NCI-H460 (cell line): Measurements from ENCODE around the gene TGM5. TPM values are rescaled to one million over a fixed set of nuclear protein-coding genes. Genes with fewer than 3 reads are reported as not detected.
"Not testable (repeated sequence)": the region's sequence is repeated elsewhere in the genome, so short reads cannot be mapped to it uniquely, and the experiment has no call there.

Source experiments
- DNase-seq: peaks from one replicate; pipeline ENCODE4 v3.0.0-alpha.2; 2016; ENCODE audit warnings: low read depth; ENCODE audit errors: extremely low read depth
- total RNA-seq: library from RNA; depleted of rRNA; stranded (reverse); fragments of >200 nt; shearing (Covaris generic); gene quantifications from 2 replicates; pipeline ENCODE4 v1.2.3, GENCODE V29; 2014

Gene TGM5
- total RNA-seq, 1 experiment from 2014 or later, result not detected

DNA sequence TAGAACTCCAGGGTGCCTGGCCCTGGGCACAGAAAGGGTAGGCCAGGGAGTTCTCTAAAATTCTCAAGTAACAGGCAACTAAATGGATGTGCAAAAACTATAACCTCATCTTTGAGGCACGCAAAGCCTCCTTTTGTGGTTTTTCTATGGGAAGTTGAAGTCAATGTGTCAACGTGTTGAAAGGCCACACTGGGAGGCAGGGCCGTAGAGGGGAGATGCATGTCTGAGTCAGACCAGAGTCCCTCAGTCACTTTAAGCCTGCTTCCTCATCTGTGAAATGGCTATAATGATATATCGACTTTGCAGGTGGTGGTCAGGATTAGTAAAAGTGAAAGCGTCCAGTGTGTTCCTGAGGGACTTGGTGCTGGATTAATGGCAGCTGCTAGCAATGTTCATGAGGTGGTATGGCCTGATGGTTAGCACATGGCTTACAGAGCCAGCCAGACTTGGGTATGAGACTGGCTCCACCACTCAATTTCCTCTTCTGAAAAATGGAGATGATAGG, 17.0 kb downstream of the TGM5 start:
- DNase-seq, result no peak

- DNase-seq, result no peak
These were observed 17.5 kb downstream of the TGM5 start for GRCh38 chr15:43249236-43249635.

GRCh38 chr15:43246261-43246774, 20.4 kb downstream of the TGM5 start:
- no peak for DNase-seq

DNA sequence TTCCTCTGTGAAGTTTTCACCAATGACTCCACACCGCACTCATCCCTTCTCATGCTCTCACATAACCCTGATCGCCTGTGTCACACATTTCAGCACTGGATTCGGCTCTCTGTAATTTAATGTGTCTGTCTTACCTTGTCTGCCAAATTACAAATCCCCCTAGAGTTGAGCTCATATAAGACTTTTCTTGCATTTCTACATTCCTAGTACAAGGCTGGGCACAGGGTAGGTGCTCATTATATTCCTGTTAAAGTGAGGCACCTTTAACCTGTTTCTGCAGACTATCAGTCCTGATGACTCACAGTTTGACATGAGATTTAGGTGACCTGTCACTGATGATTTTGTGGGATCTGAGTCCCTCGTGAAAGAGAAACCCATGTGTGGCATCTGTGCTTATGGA, 22.6 kb downstream of the TGM5 start:
- no peak for DNase-seq

DNA sequence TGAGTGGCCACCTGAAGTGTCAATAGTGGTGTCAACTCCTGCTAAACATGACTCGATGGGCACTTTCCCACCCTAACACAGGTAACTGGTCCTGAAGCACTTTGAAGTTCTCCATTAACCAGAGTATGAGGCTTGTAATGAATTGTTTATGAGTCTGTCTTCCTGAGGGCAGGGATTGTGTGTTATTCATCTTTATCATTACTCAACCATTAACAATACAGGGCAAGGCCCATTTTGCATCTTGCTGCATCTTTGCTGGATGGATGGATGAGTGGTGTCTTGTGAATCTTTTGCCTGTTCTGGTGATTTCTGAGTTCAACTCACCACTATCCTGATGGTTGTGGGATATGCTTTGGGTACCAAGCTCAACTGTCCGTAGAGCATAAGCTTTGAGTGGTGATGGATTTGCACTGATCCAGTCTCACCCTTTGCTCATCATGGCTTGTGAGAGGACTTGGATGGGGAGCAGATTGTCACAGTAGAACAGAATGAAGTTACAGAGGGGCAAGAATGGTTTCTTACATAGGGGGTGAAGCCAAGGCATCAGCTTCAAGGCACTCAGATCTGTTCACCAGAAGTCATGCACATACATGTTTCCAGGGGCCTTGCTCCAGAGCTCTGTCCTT, 23.6 kb downstream of the TGM5 start:
- no peak for DNase-seq

DNA sequence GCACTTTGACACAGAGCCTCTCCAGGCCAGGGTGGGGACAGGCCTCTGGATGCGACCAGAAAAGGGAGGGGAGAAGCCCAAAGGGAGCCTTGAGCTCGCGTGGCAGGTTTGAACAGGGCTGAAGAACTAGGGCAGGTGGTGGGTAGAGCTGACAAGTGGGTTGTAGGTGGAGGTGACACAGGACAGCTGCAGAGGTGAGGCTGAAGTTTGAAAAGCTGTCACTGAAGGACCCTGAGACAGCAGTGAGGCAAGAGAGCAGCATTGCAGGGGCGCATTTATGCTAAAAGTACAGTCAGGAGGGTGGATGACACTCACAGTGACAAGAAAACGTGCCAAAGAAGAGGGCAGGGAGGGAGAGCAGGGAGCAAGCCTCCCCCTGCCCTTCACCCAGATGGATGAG, 24.1 kb downstream of the TGM5 start:
- no peak for DNase-seq

GRCh38 chr15:43241100-43241499, 25.6 kb downstream of the TGM5 start:
- DNase-seq, result no peak

DNA sequence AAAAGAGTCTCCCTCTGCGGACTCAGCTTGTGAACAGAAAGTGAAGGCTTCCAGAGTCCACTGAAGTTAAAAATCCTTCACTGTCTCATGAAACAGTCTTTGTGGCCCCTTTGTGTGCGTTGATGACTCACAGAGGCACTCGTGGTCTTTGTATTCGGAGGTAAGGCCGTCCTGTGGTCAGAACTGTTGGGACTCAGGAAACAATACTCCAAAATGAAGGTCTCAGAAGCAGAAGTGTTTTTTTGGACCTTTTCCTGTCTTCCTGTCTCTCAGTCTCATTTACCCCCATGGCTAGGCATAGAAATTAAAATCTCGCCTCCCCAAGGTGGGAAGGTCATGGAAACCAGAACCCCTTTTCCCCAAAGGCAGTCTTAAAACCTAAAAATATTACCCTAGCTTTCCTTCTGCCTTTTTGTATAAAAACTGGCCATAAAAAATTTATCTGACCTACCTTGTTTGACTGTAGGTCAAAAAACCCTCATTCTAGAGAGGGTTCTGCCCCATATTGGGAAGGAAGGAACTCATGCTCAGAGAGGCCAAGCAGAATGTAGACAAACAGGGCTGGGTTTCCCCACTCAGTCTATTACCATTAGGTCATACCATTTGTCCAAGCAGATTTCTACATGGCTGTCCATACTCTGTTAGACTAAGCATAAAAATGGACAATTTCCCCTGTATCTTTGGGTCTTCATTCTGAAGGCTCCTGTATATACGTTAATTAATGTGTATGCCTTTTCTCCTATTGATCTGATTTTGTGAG, 26.8 kb downstream of the TGM5 start:
- DNase-seq, result no peak

- DNase-seq, result no peak
These were observed 28.0 kb downstream of the TGM5 start for GRCh38 chr15:43238671-43239131.

DNA sequence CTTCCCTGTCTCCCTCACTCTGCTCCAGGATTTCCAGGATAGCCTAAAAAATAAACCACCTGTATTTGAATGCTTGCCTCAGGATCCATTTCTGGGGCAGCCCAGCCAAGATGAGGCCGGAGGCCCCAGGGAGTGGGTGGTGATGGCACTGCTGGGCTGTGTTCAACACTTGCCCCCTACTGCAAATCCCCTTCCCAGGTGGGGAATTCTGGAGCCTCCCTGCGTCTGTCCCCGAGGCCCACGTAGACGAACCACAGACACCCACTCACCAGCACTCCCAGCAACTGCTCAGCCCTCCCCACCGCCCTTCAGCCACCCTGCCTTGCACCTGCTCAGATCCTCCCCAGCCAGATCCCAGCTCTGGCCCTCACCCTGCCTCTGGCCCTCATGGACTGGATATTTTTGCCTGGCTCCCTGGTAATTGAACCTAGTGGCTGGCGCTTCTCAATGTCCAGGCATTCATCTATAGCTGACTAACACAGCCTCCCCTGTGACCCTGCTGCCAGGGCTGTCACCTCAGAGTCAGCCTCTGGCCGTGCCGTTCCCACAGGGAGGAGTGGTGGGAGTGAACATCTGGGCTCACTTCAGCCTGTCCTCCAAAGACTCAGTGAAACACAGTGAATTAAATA, 28.8 kb downstream of the TGM5 start:
- no peak for DNase-seq

- DNase-seq, result no peak
These were observed 31.2 kb downstream of the TGM5 start for GRCh38 chr15:43235536-43235935.

DNA sequence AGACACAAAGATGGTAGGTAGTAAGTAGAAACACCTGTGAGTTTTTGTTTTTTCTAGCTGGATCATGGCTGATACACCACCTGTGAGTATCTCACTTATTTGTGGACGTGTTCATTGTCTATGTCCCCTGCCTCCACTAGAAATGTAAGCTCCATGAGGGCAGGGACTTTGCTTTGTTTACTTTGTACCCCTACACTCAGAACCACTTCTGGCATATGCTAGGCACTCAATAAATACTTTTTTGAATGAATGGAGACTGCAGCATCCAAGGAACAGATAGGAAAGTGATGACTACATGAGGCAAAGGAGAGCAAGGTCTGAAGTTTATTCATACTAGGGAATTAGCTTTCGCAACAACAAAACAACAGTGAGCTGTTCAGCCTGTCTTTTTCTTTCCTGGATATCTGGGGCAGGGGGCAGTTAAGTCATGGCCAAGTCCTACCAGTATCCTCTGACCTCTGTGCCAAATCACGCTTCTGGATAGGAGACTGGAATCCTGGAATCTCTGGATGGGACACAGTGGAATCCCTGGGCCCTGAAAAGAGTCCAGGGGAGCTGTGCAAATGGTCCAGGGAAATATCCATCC, 34.3 kb downstream of the TGM5 start:
- no peak for DNase-seq

GRCh38 chr15:43230640-43231115, 36.0 kb downstream of the TGM5 start:
- no peak for DNase-seq

- DNase-seq, result no peak
These were observed 36.8 kb downstream of the TGM5 start for GRCh38 chr15:43229977-43230376.

- no peak for DNase-seq
These were observed 40.1 kb downstream of the TGM5 start for GRCh38 chr15:43226436-43227305.

DNA sequence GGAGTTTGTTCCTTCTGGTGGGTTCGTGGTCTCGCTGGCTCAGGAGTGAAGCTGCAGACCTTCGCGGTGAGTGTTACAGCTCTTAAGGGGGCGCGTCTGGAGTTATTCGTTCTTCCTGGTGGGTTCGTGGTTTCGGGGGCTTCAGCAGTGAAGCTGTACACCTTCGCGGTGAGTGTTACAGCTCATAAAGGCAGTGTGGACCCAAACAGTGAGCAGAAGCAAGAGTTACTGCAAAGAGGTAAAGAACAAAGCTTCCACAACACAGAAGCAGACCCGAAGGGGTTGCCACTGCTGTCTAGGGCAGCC, 40.8 kb downstream of the TGM5 start:
- DNase-seq, result not testable (repeated sequence)

- peak; percentile 53 for DNase-seq
These were observed 41.4 kb downstream of the TGM5 start for GRCh38 chr15:43225201-43225949.

GRCh38 chr15:43221422-43221821, 45.3 kb downstream of the TGM5 start:
- DNase-seq, result no peak

GRCh38 chr15:43220991-43221403, 45.7 kb downstream of the TGM5 start, which contains the start of gene EPB42:
Gene EPB42 (minus strand): TSS chr15:43221018. CDS start chr15:43220825, 193 bp downstream.
- DNase-seq, result no peak
